Measurements from ENCODE around the gene KRT5.

DNA sequence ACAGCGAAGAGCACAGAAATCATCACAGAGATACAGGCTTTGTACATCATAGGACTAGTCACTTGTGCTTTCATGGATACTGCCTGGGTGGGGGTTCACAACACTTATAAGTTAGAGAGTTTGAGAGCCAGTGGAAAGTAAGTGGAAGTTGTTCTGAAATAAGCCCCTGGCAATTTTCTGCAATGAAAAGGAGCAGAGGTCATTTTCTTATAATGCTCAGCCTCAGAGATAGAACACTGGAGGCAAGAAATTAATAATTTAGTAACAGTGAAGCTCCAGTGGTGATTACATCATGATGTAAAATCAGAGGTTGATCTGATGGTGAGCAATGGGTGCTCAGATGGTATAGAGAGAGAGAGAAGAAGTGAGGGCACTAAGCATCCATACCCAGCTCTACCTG lies 33.0 kb downstream of the KRT5 start:
- no peak for TF ChIP-seq POLR2A (IDR thresholded peaks at IDR 0.05; ENCODE audit: low read depth, low read length)
- no peak for TF ChIP-seq POLR2AphosphoS5 (IDR thresholded peaks at IDR 0.05; ENCODE audit: low read depth, low read length)

All from GM12892 (cell line).